Subcutaneous adipose tissue (tissue), 4 donors: Measurements from ENCODE around the gene ARPC4. TPM values are rescaled to one million over a fixed set of nuclear protein-coding genes. Genes with fewer than 3 reads are reported as not detected.

ENCODE experiments used
- total RNA-seq, 4 donors: library from RNA; depleted of rRNA; stranded (reverse); fragments of >200 nt; gene quantifications; one replicate each; pipeline ENCODE4 v1.1.0, GENCODE V29; 2016
- TF ChIP-seq, protein P1 (sequence below): fragments of 450-650 bp; IDR thresholded peaks from one replicate; pipeline ENCODE4 v1.5.1; 2016; ENCODE audit warnings: low read depth, mild to moderate bottlenecking, control low read depth, antibody characterized with exemption, moderate library complexity

The ARPC4 gene
- total RNA-seq, 4 donors from 2014 or later: 85.4 to 174 (median 158) TPM

DNA sequence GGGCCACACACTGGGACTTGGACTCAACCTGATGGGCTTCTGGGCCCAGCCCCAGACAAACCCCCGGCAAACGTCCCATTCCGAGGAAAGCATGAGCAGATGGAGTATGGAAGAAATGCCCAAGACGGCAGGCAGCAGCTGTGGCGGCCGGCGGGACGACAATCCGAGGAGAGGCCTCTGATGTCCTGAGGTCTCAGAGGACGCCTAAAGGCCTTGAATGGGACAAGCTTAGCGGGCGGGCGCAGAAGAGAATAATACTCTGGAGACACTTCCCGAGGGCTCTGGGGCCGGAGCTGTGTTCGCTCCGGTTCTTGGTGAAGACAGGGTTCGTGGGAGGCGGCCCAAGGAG lies 43.6 kb upstream of the ARPC4 start:
- TF ChIP-seq, protein P1, sequence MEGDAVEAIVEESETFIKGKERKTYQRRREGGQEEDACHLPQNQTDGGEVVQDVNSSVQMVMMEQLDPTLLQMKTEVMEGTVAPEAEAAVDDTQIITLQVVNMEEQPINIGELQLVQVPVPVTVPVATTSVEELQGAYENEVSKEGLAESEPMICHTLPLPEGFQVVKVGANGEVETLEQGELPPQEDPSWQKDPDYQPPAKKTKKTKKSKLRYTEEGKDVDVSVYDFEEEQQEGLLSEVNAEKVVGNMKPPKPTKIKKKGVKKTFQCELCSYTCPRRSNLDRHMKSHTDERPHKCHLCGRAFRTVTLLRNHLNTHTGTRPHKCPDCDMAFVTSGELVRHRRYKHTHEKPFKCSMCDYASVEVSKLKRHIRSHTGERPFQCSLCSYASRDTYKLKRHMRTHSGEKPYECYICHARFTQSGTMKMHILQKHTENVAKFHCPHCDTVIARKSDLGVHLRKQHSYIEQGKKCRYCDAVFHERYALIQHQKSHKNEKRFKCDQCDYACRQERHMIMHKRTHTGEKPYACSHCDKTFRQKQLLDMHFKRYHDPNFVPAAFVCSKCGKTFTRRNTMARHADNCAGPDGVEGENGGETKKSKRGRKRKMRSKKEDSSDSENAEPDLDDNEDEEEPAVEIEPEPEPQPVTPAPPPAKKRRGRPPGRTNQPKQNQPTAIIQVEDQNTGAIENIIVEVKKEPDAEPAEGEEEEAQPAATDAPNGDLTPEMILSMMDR: no peak

DNA sequence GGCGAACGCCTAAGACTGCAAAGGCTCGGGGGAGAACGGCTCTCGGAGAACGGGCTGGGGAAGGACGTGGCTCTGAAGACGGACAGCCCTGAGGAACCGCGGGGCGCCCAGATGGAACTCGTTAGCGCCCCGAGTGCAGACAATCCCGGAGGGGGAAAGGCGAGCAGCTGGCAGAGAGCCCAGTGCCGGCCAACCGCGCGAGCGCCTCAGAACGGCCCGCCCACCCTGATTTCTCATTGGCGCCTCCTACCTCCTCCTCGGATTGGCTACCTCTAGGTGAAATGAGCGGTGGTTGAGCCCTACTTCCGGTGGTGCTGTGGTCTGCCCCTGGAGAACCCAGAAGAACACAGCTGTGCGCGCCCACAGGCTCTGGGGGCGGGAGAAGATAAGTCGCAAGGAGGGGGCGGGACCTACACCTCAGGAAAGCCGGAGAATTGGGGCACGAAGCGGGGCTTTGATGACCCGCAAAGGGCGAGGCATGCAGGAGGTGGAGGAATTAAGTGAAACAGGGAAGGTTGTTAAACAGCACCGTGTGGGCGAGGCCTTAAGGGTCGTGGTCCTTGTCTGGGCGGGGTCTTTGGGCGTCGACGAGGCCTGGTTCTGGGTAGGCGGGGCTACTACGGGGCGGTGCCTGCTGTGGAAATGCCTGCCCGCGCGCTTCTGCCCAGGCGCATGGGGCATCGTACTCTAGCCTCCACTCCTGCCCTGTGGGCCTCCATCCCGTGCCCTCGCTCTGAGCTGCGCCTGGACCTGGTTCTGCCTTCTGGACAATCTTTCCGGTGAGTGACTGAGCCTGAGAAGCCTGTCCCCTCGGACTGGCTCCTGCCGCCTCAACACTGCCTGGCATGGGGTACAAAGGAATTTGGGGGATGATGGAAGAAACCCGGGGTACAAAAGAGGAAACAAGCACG lies 43.0 kb upstream of the ARPC4 start, which contains the start of gene OGG1:
TSS of gene OGG1 (plus strand) at position 308 of the 911 bp plus-strand sequence. CDS start at position 643, 335 bp downstream.
- TF ChIP-seq, protein P1: no peak

DNA sequence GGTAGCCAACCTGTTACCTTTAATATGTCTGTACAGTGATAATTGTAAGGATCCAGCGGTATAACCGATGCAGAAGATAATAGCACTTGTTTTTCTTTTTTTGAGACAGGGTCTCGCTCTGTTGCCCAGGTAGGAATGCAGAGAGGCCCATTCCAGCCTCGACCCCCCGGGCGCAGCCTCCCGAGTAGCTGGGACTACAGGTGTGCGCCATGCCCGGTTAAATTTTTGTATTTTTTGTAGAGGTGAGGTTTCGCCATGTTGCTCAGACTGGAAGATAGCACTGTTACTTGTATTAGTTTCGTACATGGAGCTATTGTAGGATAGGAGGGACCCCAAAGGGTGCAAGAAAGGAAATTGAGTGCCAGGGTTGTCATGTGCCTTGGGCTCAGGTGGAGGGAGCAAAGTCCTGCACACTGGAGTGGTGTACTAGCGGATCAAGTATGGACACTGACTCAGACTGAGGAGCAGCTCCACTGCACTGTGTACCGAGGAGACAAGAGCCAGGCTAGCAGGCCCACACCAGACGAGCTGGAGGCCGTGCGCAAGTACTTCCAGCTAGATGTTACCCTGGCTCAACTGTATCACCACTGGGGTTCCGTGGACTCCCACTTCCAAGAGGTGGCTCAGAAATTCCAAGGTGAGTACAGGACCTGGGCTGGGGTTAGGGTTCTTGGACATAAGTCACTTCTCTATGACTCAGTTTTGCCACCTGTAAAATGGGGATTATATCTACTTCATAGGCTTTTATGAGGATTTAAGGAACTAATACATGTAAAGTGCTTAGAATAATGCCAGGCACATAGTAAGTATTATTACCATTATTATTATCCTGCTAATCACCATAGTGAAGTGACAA lies 42.1 kb upstream of the ARPC4 start:
- TF ChIP-seq, protein P1: no peak

DNA sequence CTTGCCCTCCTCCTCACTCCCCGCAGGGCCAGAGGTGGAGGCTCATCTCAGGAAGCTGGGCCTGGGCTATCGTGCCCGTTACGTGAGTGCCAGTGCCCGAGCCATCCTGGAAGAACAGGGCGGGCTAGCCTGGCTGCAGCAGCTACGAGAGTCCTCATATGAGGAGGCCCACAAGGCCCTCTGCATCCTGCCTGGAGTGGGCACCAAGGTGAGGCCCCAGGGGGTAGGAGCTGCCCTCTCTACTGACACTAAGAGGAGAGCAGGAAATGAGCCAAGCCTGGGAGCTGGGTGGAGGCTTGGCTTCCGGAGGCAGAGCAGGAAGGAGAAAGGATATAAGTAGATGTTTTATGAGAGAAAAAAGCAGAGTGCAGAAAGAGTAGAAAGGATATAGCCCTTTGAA lies 38.2 kb upstream of the ARPC4 start:
- TF ChIP-seq, protein P1: no peak

DNA sequence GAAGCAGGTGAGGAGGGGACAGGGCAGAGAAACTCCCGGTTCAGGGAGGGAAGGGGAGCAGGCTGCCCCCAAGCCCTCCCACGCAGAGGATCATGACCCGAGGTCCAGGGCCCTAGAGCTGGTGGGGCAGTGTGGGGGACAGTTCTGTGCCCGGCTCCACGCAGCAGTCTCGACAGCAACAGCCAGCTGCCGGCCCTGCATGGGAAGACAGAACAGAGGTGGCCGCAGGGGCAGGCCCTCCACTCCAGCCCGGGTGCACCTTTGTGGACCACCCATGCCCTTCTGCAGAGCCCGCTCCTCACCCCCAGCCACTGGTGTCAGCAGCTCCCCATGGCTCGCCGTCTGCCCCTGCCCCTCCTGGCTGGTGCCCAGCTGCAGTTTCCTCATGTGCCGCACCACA lies 35.5 kb upstream of the ARPC4 start:
- TF ChIP-seq, protein P1: no peak

DNA sequence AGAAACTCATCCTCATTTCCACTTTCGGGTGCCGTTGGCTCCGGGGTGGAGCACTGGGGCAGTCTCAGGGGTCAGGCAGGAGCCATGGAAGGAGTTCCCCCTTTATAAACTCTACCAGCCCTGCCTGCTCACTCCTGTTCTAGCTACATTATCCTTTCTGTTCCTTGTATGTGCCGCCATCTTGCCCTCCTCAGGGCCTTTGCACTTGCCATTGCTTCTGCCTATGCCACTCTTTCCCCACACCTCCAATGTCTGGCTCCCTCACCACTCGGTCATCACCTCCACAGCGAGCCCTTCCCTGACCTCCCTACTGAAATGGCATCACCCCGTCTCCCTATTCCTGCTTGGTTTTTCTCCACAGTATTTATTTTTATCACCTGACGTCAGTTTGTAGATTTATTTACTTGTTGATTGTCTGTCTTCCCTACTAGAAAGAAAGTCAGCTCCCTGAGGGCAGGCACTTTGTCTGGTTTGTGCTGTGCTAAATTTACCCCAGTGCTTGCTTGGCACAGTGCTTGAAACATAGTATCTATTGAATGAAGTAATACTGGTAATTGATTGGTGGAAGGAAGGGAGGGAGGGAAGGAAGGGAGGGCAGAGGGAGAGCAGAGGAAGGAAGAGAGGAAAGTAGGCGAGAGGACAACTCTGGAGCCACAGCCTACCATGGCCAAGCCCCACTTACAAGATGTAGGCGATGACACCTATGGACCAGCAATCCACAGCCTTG lies 31.9 kb upstream of the ARPC4 start:
- TF ChIP-seq, protein P1: no peak
